CD4-positive, alpha-beta T cell treated with Interleukin-17A for 1 hour (primary cell): ENCODE data around the gene FCER2.
A peak's percentile ranks its signal among the peaks of the same experiment; 100 is the strongest.
"Not testable (repeated sequence)": the region's sequence is repeated elsewhere in the genome, so short reads cannot be mapped to it uniquely, and the experiment has no call there.

Experiments used
- DNase-seq: peaks from one replicate; pipeline ENCODE4 v3.0.0-alpha.2; 2020

FCER2 gene

GRCh38 chr19:7701654-7702457 is at the start of gene FCER2:
FCER2 (minus strand) TSS chr19:7702131; CDS start chr19:7699760, 2,371 bp downstream.
- DNase-seq, result no peak

- peak; percentile 48 for DNase-seq
These were observed 49.3 kb upstream of the FCER2 start for GRCh38 chr19:7751157-7751783.

GRCh38 chr19:7748756-7749155 is 46.8 kb upstream of the FCER2 start:
- DNase-seq, result no peak

GRCh38 chr19:7748171-7748570 is 46.2 kb upstream of the FCER2 start:
- DNase-seq, result no peak

- DNase-seq, result no peak
These were observed 45.3 kb upstream of the FCER2 start, which contains the start of gene CD209 for GRCh38 chr19:7746903-7747884. CD209 (minus strand) TSS chr19:7747534; CDS start chr19:7747511, 23 bp downstream.

GRCh38 chr19:7746306-7746705 is 44.4 kb upstream of the FCER2 start:
- not testable (repeated sequence) for DNase-seq

- DNase-seq, result no peak
These were observed 43.1 kb upstream of the FCER2 start for GRCh38 chr19:7744871-7745650.

- DNase-seq, result no peak
These were observed 42.4 kb upstream of the FCER2 start for GRCh38 chr19:7744199-7744786.

GRCh38 chr19:7743425-7743841 is 41.5 kb upstream of the FCER2 start:
- DNase-seq, result no peak

GRCh38 chr19:7742991-7743390 is 41.1 kb upstream of the FCER2 start:
- no peak for DNase-seq

- DNase-seq, result no peak
These were observed 40.6 kb upstream of the FCER2 start for GRCh38 chr19:7742575-7742974.

GRCh38 chr19:7740682-7741054 is 38.7 kb upstream of the FCER2 start:
- no peak for DNase-seq

GRCh38 chr19:7739801-7740681 is 38.1 kb upstream of the FCER2 start:
- no peak for DNase-seq

GRCh38 chr19:7739211-7739755 is 37.4 kb upstream of the FCER2 start:
- DNase-seq, result no peak

GRCh38 chr19:7738023-7738422 is 36.1 kb upstream of the FCER2 start:
- no peak for DNase-seq

GRCh38 chr19:7737215-7737614 is 35.3 kb upstream of the FCER2 start:
- no peak for DNase-seq

GRCh38 chr19:7736148-7736547 is 34.2 kb upstream of the FCER2 start:
- no peak for DNase-seq

GRCh38 chr19:7734220-7735203 is 32.6 kb upstream of the FCER2 start:
- DNase-seq, result no peak

GRCh38 chr19:7733376-7733775 is 31.4 kb upstream of the FCER2 start:
- DNase-seq, result no peak
